Measurements from ENCODE around the gene MRTFA. TPM values are rescaled to one million over a fixed set of nuclear protein-coding genes. Genes with fewer than 3 reads are reported as not detected.
"Not testable (repeated sequence)": the region's sequence is repeated elsewhere in the genome, so short reads cannot be mapped to it uniquely, and the experiment has no call there.

MRTFA gene
- 10 to 100 TPM; 38.5 to 58.8 TPM for total RNA-seq

GRCh38 chr22:40636380-40637182 lies at the start of gene MRTFA:
Gene MRTFA, minus strand, starts transcription at chr22:40636719.
- H3K36me3 Mint-ChIP-seq: peaks cover 5 to 7% of the 10 kb centered on the region in 2 donors
- DNase-seq (ENCODE audit: low spot score in 2 of 2): peak; percentile 99 to 100
- peak within 1 kb of the TSS; percentile 95 for H3K27ac Mint-ChIP-seq
- no peaks in the 10 kb centered on the region for H3K9me3 Mint-ChIP-seq
- peak; percentile 92 to 94 for ATAC-seq

- H3K36me3 Mint-ChIP-seq: no peaks in the 10 kb centered on the region
- ATAC-seq: no peak
- no peaks in the 10 kb centered on the region for H3K9me3 Mint-ChIP-seq
- DNase-seq (ENCODE audit: low spot score in 2 of 2): no peak
- H3K27ac Mint-ChIP-seq: no peak overlapping the region
Observed at GRCh38 chr22:40685406-40685805, 48.9 kb upstream of the MRTFA start.

GRCh38 chr22:40684728-40685127 lies 48.2 kb upstream of the MRTFA start:
- no peak for ATAC-seq
- H3K27ac Mint-ChIP-seq: no peak overlapping the region
- no peaks in the 10 kb centered on the region for H3K36me3 Mint-ChIP-seq
- no peak for DNase-seq (ENCODE audit: low spot score in 2 of 2)
- no peaks in the 10 kb centered on the region for H3K9me3 Mint-ChIP-seq

- Mint-ChIP-seq H3K36me3 (no peaks in the 10 kb centered on the region), H3K9me3 (no peaks in the 10 kb centered on the region), H3K27ac (peak overlapping the region in 1 of 2 donors; percentile 77)
- ATAC-seq: no peak
- DNase-seq (ENCODE audit: low spot score in 2 of 2): no peak
Observed at GRCh38 chr22:40681451-40681850, 44.9 kb upstream of the MRTFA start.

GRCh38 chr22:40680819-40681183 lies 44.3 kb upstream of the MRTFA start:
- ATAC-seq: no peak
- Mint-ChIP-seq H3K27ac (no peak overlapping the region), H3K36me3 (no peaks in the 10 kb centered on the region), H3K9me3 (no peaks in the 10 kb centered on the region)
- DNase-seq (ENCODE audit: low spot score in 2 of 2): no peak

- ATAC-seq (no peak), DNase-seq (ENCODE audit: low spot score in 2 of 2) (no peak)
- no peak overlapping the region for H3K27ac Mint-ChIP-seq
- H3K9me3 Mint-ChIP-seq: no peaks in the 10 kb centered on the region
- no peaks in the 10 kb centered on the region for H3K36me3 Mint-ChIP-seq
Observed at GRCh38 chr22:40679964-40680818, 43.7 kb upstream of the MRTFA start.

GRCh38 chr22:40679249-40679963 lies 42.9 kb upstream of the MRTFA start, which contains the start of gene MCHR1:
Gene MCHR1, plus strand, starts transcription at chr22:40679484. Its CDS starts 169 bp downstream, at chr22:40679653.
- Mint-ChIP-seq H3K27ac (no peak within 1 kb of the TSS), H3K36me3 (no peaks in the 10 kb centered on the region), H3K9me3 (no peaks in the 10 kb centered on the region)
- DNase-seq (ENCODE audit: low spot score in 2 of 2): no peak
- ATAC-seq: no peak

GRCh38 chr22:40678493-40679248 lies 42.2 kb upstream of the MRTFA start:
- no peak overlapping the region for H3K27ac Mint-ChIP-seq
- DNase-seq (ENCODE audit: low spot score in 2 of 2): no peak
- H3K36me3 Mint-ChIP-seq: no peaks in the 10 kb centered on the region
- no peak for ATAC-seq
- H3K9me3 Mint-ChIP-seq: no peaks in the 10 kb centered on the region

- Mint-ChIP-seq H3K9me3 (no peaks in the 10 kb centered on the region), H3K27ac (peak overlapping the region in 1 of 2 donors; percentile 83), H3K36me3 (no peaks in the 10 kb centered on the region)
- no peak for DNase-seq (ENCODE audit: low spot score in 2 of 2)
- ATAC-seq: peak in 1 of 2 donors; percentile 34
Observed at GRCh38 chr22:40676644-40677043, 40.1 kb upstream of the MRTFA start.

- H3K36me3 Mint-ChIP-seq; H3K9me3 Mint-ChIP-seq; ATAC-seq; DNase-seq (ENCODE audit: low spot score in 2 of 2): not testable (repeated sequence)
- peak overlapping the region in 1 of 2 donors; percentile 83 for H3K27ac Mint-ChIP-seq
Observed at GRCh38 chr22:40676166-40676565, 39.6 kb upstream of the MRTFA start.

GRCh38 chr22:40674274-40674673 lies 37.8 kb upstream of the MRTFA start:
- ATAC-seq (no peak), DNase-seq (ENCODE audit: low spot score in 2 of 2) (no peak)
- H3K36me3 Mint-ChIP-seq: no peaks in the 10 kb centered on the region
- H3K9me3 Mint-ChIP-seq: no peaks in the 10 kb centered on the region
- peak overlapping the region in 1 of 2 donors; percentile 5 for H3K27ac Mint-ChIP-seq

- Mint-ChIP-seq H3K9me3 (peaks cover 0 to 4% of the 10 kb centered on the region in 2 donors), H3K36me3 (peaks cover 5 to 6% of the 10 kb centered on the region in 2 donors), H3K27ac (peak overlapping the region in 1 of 2 donors; percentile 38)
- ATAC-seq (no peak), DNase-seq (ENCODE audit: low spot score in 2 of 2) (no peak)
Observed at GRCh38 chr22:40673017-40673416, 36.5 kb upstream of the MRTFA start.

GRCh38 chr22:40671796-40672360 lies 35.4 kb upstream of the MRTFA start:
- DNase-seq (ENCODE audit: low spot score in 2 of 2) (no peak), ATAC-seq (no peak)
- Mint-ChIP-seq H3K27ac (no peak overlapping the region), H3K36me3 (peaks cover 5 to 10% of the 10 kb centered on the region in 2 donors), H3K9me3 (peaks cover 0 to 4% of the 10 kb centered on the region in 2 donors)

- Mint-ChIP-seq H3K9me3 (peaks cover 0 to 4% of the 10 kb centered on the region in 2 donors), H3K36me3 (peaks cover 5 to 10% of the 10 kb centered on the region in 2 donors), H3K27ac (no peak overlapping the region)
- ATAC-seq (no peak), DNase-seq (ENCODE audit: low spot score in 2 of 2) (no peak)
Observed at GRCh38 chr22:40671369-40671768, 34.9 kb upstream of the MRTFA start.

- no peak for DNase-seq (ENCODE audit: low spot score in 2 of 2)
- peak overlapping the region; percentile 92 to 96 for H3K27ac Mint-ChIP-seq
- ATAC-seq: no peak
- H3K9me3 Mint-ChIP-seq: peaks cover 0 to 4% of the 10 kb centered on the region in 2 donors
- peaks cover 5 to 10% of the 10 kb centered on the region in 2 donors for H3K36me3 Mint-ChIP-seq
Observed at GRCh38 chr22:40670058-40670457, 33.5 kb upstream of the MRTFA start.
